ENCODE results near the gene PRM1. TPM values are rescaled to one million over a fixed set of nuclear protein-coding genes. Genes with fewer than 3 reads are reported as not detected.

The PRM1 gene
- total and polyA plus RNA-seq, 2 experiments from 2014 or later, result not detected

DNA sequence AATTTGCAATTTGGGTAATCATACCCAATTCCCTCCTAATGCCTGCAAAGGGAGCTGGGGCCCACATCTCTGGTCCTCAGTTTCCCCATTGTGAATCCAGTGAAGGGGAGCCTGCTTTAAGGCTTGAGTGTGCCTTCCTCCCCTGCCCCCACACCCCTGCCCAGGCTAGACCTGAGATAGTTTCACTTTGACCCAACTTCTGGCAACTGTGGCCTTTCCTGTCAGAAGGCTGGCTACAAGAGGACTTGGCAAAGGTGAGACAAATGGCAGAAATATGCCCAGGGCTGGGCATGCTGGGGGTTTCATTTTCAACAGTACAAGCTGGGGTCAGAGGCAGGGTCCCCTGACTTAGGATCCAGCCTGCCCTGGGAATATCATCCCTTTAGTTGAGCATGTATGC lies 35.1 kb downstream of the PRM1 start:
- H3K9me2 ChIP-seq (replicated peaks; ENCODE audit: insufficient read depth), result no peaks in the 10 kb centered on the region
- DNase-seq (ENCODE audit: low spot score), result no peak
- H3K36me3 ChIP-seq (replicated peaks; ENCODE audit: insufficient read depth, low read depth), result no peaks in the 10 kb centered on the region
- no peaks in the 10 kb centered on the region for H3K4me1 ChIP-seq (ENCODE audit: insufficient read depth)
- H3K27me3 ChIP-seq, result no peaks in the 10 kb centered on the region
- no peaks in the 10 kb centered on the region for H3K9me3 ChIP-seq (ENCODE audit: low read depth)
- no peak overlapping the region for H3K4me2 ChIP-seq
- H3K4me3 ChIP-seq, result no peak overlapping the region
- H4K20me1 ChIP-seq (ENCODE audit: insufficient read depth, poor library complexity, severe bottlenecking), result no peaks in the 10 kb centered on the region
- no peaks in the 10 kb centered on the region for H3K79me2 ChIP-seq
- TF ChIP-seq EZH2phosphoT487 (IDR thresholded peaks at IDR 0.05; ENCODE audit: low read depth, severe bottlenecking, unreplicated experiment), result no peak
- TF ChIP-seq, protein P1, sequence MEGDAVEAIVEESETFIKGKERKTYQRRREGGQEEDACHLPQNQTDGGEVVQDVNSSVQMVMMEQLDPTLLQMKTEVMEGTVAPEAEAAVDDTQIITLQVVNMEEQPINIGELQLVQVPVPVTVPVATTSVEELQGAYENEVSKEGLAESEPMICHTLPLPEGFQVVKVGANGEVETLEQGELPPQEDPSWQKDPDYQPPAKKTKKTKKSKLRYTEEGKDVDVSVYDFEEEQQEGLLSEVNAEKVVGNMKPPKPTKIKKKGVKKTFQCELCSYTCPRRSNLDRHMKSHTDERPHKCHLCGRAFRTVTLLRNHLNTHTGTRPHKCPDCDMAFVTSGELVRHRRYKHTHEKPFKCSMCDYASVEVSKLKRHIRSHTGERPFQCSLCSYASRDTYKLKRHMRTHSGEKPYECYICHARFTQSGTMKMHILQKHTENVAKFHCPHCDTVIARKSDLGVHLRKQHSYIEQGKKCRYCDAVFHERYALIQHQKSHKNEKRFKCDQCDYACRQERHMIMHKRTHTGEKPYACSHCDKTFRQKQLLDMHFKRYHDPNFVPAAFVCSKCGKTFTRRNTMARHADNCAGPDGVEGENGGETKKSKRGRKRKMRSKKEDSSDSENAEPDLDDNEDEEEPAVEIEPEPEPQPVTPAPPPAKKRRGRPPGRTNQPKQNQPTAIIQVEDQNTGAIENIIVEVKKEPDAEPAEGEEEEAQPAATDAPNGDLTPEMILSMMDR (IDR thresholded peaks at IDR 0.05; ENCODE audit: poor library complexity), result no peak
- TF ChIP-seq EZH2 (IDR thresholded peaks at IDR 0.05; ENCODE audit: borderline replicate concordance), result no peak
- H2AFZ ChIP-seq, result no peak overlapping the region
- H3K27ac ChIP-seq, result no peak overlapping the region

DNA sequence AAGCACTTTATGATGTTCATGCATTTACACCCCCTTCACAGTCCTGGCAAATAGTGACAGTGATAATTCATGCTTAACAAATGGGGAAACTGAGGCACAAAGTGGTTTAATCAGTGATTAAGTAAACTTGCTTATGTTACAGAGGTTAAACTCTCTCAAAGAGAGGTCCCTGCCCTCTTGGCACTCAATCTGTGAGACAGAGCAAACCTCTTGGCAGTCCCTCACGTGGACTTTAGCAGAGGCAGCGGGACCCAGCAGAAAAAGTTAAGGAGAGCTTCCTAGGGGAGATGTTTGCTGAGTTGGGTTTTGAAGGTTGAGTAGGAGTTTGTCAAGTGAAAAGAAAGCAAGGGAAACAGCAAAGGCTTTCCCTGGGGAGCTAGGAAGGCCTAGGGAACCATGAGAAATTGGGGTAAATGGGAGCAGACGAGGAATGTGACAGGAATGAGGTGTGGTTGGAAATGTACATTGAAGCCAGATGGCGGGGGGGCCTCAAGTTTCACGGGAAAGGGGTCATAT lies 35.9 kb downstream of the PRM1 start:
- Histone ChIP-seq H3K9me3 (ENCODE audit: low read depth) (no peaks in the 10 kb centered on the region), H3K27me3 (no peaks in the 10 kb centered on the region), H3K27ac (no peak overlapping the region), H2AFZ (no peak overlapping the region), H3K4me2 (no peak overlapping the region), H4K20me1 (ENCODE audit: insufficient read depth, poor library complexity, severe bottlenecking) (no peaks in the 10 kb centered on the region), H3K79me2 (no peaks in the 10 kb centered on the region), H3K36me3 (replicated peaks; ENCODE audit: insufficient read depth, low read depth) (no peaks in the 10 kb centered on the region), H3K9me2 (replicated peaks; ENCODE audit: insufficient read depth) (no peaks in the 10 kb centered on the region), H3K4me1 (ENCODE audit: insufficient read depth) (no peaks in the 10 kb centered on the region), H3K4me3 (no peak overlapping the region)
- DNase-seq (ENCODE audit: low spot score), result no peak
- WGBS (ENCODE audit: low lambda C conversion rate, missing lambda C conversion rate), result 73% methylated on average over 5 of the region's 5 CpGs
- TF ChIP-seq EZH2 (IDR thresholded peaks at IDR 0.05; ENCODE audit: borderline replicate concordance), result no peak
- no peak for TF ChIP-seq EZH2phosphoT487 (IDR thresholded peaks at IDR 0.05; ENCODE audit: low read depth, severe bottlenecking, unreplicated experiment)
- TF ChIP-seq, protein P1 (IDR thresholded peaks at IDR 0.05; ENCODE audit: poor library complexity), result no peak

GRCh38 chr16:11242658-11243057 lies 38.5 kb downstream of the PRM1 start:
- TF ChIP-seq EZH2 (IDR thresholded peaks at IDR 0.05; ENCODE audit: borderline replicate concordance), result no peak
- TF ChIP-seq, protein P1 (IDR thresholded peaks at IDR 0.05; ENCODE audit: poor library complexity), result no peak
- no peak for TF ChIP-seq EZH2phosphoT487 (IDR thresholded peaks at IDR 0.05; ENCODE audit: low read depth, severe bottlenecking, unreplicated experiment)
- no peaks in the 10 kb centered on the region for H3K9me2 ChIP-seq (replicated peaks; ENCODE audit: insufficient read depth)
- no peak overlapping the region for H3K4me3 ChIP-seq
- no peaks in the 10 kb centered on the region for H4K20me1 ChIP-seq (ENCODE audit: insufficient read depth, poor library complexity, severe bottlenecking)
- H3K4me2 ChIP-seq, result no peak overlapping the region
- 85% methylated on average over 12 of the region's 12 CpGs for WGBS (ENCODE audit: low lambda C conversion rate, missing lambda C conversion rate)
- H3K4me1 ChIP-seq (ENCODE audit: insufficient read depth), result no peaks in the 10 kb centered on the region
- DNase-seq (ENCODE audit: low spot score), result no peak
- no peaks in the 10 kb centered on the region for H3K27me3 ChIP-seq
- no peaks in the 10 kb centered on the region for H3K36me3 ChIP-seq (replicated peaks; ENCODE audit: insufficient read depth, low read depth)
- H2AFZ ChIP-seq, result no peak overlapping the region
- H3K27ac ChIP-seq, result no peak overlapping the region
- no peaks in the 10 kb centered on the region for H3K79me2 ChIP-seq
- no peaks in the 10 kb centered on the region for H3K9me3 ChIP-seq (ENCODE audit: low read depth)

All from hepatocyte (in vitro differentiated cells).